GM18508 (cell line): ENCODE data around the gene IFI44L.

ENCODE experiments used
- ATAC-seq: cut with Tn5 transposase; IDR thresholded peaks from one replicate; pipeline ENCODE4 v1.9.1; 2021; ENCODE audit warnings: moderate number of reproducible peaks; ENCODE audit not compliant: insufficient read depth, unreplicated experiment

Gene IFI44L

GRCh38 chr1:78633209-78633608, 13.0 kb downstream of the IFI44L start:
- no peak for ATAC-seq

DNA sequence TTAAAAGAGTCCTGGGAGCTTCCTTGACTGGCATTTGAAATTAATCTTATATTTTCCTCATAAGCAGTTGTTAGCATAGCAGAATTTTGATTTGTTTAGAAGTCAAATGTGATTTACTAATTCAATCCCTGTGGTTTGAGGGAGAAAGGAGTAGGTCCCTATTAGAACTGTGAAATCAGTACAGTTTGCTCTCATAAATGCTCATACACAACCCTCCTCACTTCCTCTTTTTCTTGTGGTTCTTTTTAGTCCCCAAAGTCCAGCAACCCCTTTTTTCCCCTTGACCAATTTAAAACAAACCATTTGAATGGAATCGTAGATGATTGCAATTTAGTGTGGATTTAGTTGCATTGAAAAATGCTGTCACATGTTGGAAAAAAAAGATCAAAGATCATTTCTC, 20.2 kb downstream of the IFI44L start:
- no peak for ATAC-seq

DNA sequence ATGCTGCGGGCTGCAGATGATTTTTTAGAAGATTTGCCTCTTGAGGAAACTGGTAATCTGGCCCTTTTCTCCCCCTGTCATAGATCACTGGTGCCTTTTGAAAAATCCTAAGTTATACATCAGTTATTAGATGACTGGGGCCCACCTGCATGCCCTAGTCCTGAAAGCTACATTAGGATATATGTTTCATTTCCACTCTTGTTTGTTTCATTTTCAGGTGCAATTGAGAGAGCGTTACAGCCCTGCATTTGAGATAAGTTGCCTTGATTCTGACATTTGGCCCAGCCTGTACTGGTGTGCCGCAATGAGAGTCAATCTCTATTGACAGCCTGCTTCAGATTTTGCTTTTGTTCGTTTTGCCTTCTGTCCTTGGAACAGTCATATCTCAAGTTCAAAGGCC, 21.3 kb downstream of the IFI44L start:
- ATAC-seq, result no peak

GRCh38 chr1:78645723-78646122, 25.5 kb downstream of the IFI44L start:
- ATAC-seq, result no peak

- no peak for ATAC-seq
These were observed 27.0 kb downstream of the IFI44L start for GRCh38 chr1:78647238-78647637.

DNA sequence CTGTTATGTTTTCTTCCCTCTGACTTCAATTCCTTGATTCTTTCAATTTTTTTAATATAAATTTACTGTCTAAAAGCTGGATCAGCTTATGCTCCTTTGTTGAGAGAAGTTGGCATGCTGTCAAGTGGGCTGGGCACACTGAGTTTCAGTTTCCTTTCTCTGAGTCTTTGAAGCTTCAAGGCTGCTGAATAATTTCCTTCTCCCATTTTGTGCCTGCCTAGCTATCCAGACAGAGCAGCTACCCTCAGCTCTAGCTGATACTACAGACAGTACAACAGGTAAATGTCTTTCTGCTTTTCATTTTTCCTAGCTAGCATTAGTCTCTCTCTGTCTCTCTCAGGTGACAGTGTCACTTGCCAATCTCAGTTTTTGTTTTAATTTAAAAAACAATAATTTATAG, 29.4 kb downstream of the IFI44L start, which contains the start of gene IFI44:
IFI44 (plus strand) TSS at position 204 of the 400 bp plus-strand sequence. CDS start 365 bp downstream, outside the sequence.
- ATAC-seq, result peak; percentile 81

DNA sequence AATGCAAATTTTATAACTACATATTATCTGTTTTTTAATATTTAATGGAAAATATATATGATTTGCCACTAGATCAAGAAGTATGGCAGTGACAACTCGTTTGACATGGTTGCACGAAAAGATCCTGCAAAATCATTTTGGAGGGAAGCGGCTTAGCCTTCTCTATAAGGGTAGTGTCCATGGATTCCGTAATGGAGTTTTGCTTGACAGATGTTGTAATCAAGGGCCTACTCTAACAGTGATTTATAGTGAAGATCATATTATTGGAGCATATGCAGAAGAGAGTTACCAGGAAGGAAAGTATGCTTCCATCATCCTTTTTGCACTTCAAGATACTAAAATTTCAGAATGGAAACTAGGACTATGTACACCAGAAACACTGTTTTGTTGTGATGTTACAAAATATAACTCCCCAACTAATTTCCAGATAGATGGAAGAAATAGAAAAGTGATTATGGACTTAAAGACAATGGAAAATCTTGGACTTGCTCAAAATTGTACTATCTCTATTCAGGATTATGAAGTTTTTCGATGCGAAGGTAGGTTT, 29.9 kb downstream of the IFI44L start:
- no peak for ATAC-seq

DNA sequence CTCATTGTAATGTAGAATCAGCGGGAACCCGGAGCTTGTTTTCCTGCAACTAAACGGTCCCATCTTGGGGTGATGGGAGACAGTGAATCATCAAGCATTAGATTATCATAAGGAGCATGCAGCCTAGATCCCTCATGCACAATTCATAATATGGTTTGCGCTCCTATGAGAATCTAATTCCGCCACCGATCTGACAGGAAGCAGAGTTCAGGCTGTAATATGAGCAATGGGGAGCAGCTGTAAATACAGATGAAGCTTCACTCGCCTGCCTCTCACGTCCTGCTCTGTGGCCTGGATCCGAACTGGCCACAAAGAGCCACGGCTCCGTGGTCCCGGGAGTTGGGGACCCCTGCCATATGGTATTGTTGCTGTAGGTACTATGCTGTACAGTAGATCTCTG, 31.0 kb downstream of the IFI44L start:
- ATAC-seq, result no peak

GRCh38 chr1:78652019-78652560, 31.8 kb downstream of the IFI44L start:
- ATAC-seq, result no peak

DNA sequence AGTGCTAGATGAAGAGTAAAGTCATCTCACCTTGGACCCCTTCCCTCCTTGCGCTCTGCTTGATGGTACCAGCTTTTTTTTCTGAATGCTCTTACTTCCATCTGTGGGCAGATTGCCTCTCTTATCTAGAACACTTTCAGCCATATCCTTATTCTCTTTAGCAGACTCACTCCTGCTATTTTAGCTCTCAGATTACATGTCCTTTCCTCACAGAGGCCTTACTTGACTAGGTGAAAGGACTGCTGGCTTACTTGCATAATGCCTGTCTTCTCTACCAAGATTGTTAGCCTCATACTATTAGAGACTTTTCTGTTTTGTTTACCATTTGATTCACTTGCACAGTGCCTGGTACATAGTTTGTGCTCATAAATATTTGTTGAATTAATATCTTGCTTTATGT, 38.7 kb downstream of the IFI44L start:
- no peak for ATAC-seq

DNA sequence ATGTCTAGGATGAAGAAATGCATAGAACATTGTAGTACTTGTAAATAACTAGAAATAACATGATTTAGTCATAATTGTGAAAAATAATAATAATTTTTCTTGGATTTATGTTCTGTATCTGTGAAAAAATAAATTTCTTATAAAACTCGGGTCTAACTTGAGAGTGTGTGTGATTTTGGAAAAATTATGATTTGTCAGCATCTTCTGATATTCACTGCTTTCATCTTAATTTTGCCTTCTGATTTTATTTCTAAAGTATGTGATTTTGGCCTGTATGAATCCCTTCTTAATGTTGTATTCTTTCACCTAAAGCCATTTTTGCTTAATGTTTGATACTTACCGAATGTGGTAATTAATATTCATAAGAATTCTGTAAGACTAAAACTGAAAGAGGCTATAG, 43.7 kb downstream of the IFI44L start:
- ATAC-seq, result no peak

- no peak for ATAC-seq
These were observed 44.5 kb downstream of the IFI44L start for GRCh38 chr1:78664763-78665162.

- no peak for ATAC-seq
These were observed 45.6 kb downstream of the IFI44L start for GRCh38 chr1:78665809-78666208.

DNA sequence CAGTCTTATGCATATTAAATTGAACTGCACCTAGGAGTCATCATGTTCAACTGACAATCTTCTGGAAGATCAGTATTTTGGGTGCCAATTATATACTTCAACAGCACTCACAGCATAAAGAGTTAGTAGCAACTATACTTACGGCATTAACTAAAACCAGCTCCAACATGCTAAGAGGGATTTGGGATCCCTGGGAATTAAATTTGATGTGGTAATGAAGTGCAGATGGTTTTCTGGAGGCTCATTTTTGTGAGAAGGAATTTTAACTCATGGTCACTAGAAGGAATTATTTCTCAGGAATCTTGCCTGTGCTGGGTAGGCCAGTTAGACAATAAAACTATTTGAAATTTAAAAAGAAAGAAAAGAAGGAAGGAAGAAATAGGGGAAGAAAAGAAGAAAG, 47.7 kb downstream of the IFI44L start:
- ATAC-seq, result no peak

GRCh38 chr1:78668427-78668826, 48.2 kb downstream of the IFI44L start:
- ATAC-seq, result no peak

- ATAC-seq, result no peak
These were observed 52.2 kb downstream of the IFI44L start for GRCh38 chr1:78672428-78672827.

- no peak for ATAC-seq
These were observed 52.9 kb downstream of the IFI44L start for GRCh38 chr1:78673120-78673519.

GRCh38 chr1:78676347-78676982, 56.2 kb downstream of the IFI44L start:
- no peak for ATAC-seq

DNA sequence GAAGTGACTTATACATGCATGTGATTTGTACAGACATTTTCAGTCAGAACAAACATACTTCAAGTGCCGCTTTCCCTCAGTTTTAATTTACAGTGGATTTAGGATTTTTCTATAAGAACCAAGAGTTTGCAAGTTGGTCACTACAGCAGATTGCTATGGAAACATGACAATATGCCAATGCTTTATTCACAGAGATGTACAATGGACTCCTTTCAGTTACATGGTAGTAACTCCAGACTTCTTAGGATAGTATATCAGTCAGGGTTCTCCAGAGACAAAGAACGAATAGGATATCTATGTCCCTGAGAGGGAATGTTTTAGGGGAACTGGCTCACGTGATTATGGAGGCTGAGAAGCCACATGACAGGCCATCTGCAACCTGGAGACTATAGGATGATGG, 56.7 kb downstream of the IFI44L start:
- no peak for ATAC-seq

- no peak for ATAC-seq
These were observed 57.5 kb downstream of the IFI44L start for GRCh38 chr1:78677788-78678187.

DNA sequence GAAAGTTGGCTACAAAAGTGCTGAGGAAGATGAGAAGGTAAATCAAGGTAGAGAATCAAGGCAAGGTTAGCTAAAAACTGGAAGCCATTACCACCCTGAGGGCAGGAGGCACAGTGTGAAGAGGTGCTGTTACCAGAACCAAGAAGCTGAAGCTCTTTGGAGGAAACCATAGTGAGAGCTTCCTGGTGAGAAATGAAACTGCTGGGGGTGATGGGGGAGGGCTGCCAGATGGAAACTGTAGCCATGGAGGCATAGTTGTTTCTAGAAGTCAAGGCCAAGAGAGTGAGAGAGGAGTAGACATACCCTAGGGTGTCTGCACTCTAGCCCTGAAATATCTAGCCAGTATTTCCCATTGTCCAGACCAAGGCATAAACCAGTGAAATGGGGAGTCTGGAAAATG, 58.1 kb downstream of the IFI44L start:
- peak; percentile 61 for ATAC-seq

DNA sequence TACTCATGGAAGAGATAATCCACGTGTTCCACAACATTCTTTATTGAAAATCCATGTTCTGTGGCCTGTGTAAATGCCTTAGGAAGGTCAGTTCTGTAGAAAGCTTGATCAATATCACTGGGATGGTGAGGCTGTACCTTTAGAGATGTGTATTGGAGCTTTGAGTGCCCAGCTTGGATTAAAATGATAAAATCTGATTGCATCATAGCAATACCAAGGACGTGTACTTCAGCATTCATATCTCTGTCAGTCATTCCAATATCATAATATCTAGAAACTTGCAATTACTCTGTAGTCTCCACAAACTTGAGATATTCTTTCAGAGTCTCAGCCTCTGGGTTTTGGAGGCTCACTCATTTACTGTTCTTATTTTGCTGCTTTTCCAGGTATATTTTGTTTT, 61.0 kb downstream of the IFI44L start:
- no peak for ATAC-seq
